NK-92 (cell line): Measurements from ENCODE around the gene DCAF6.

Experiments used
- DNase-seq: peaks from one replicate; lab custom pipeline; 2025; ENCODE audit not compliant: unreplicated experiment; lab: John Stamatoyannopoulos, UW

DCAF6 gene

DNA sequence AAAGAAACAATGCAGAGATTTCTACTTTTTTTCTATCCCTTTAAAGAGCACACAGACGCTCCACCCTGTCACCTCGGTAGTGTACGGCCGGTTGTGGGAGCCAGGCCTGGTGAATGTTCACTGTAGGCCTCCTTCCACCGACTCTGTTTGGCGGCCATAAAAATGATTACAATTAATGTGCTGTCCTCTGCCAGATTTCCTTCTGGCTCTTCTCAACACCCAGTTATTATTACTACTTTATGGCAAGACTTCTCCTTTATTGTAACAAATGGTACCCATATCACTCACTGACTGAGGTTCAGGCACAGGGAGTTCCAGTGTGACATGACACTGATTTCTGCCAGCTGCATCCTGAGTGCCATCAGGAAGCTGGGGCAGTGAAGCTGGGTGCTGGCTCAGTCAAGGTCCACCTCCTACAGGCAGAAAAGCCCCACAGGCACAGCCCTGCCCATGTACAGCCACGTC, 162.9 kb downstream of the DCAF6 start:
- no peak for DNase-seq

DNA sequence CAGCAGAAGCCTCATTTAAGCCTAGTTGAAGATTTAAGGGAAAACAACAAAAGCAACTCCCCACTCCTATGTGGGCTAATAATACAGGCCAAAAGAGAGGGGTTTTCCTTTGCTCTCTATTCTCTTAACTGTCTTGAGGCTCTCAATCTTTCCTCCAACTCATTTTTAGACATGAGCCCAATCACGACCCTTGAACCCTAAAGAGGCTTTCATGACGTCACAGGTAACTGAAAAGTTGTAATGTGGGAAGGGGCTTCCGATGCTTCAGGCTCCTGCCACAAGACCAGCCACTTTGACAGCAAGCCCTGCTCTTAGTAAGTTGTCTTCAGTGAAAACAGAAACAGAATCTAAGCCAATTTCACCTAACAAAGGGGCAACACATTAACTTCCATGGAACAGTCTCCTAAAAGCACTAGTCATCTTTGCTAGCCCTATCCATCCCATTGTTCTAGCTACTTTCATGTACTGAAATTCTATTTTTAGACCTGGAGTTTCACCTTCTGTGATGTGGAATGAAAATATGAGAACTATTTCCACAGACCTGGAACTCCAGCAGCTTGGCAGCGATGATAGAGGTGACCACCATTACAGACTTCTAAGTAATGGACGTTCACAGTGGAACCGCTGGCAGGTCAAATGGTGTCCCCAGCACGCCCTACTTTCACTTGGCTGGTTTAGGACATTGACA, 164.0 kb downstream of the DCAF6 start:
- no peak for DNase-seq

DNA sequence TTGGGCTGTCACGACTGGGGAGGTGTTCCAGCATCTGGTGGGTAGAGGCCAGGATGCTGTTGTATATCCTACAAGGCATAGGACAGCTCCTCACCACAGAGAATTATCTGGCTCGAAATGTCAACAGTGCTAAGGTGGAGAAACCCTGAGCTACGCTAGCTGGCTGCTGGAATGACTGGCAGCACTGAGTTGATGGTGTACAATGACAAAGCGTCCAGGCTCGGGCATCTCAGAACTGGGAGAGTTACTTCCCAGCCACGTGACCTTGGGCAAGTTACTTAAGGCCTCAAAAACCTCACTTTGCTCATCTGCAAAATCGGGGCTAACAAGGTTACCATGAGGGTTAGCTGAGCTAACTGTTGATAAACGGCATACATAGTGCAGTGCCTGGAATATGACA, 164.9 kb downstream of the DCAF6 start:
- DNase-seq = no peak

DNA sequence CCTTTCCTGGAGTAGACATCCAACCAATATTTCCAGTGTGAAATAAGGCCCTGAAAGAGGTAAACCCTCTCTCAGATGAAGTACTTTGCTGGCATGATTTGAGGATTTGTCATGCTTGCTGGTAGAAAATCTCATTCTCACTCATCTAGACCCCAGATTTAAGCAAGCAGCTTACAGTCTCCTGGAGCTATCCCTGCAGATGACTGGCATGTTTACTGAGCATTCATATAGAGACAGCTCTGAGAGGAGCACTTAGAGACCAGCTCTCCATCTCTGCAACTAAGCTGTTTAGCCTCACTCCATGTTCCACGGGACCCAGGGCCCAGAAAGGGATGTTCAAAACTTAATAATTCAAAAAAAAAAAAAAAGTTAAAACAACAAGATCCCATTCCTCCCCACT, 166.0 kb downstream of the DCAF6 start:
- DNase-seq = no peak

DNA sequence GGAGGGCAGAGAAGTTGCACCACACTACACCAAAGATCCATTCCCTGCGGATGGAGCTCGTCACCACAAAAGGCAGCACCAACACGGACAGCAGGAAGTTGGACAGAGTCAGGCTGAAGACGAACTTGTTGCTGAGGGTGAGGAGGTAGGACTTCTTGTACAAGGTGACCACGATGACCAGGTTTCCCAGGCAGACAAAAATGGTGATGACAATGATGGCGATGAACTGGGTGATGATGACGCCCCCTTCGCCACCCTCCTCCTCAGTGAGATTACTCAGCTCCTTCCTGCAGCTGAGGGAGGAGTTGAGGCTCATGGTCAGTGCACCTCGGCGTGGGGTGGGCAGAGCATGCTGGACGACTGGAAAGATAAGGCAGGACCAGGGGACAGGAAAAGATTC, 168.1 kb downstream of the DCAF6 start:
- DNase-seq = no peak

DNA sequence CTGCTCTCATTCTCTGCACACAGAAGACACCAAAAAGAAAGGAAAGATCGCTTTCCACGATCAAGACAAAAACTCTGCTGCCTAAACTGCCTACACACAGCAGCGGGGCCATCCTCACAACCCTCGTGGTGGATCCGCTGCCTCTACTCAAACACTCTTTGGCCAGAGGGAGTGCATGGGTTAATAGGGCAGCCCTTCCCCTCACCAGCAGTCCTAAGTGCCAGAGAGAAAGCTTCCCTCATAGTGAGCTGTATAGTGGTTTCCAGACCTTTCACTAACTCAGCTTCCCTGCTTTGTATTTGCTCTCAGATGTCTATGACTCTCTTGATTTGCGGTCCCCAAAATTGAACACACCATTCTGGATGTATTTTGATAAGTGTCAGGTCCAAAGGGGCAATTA, 169.4 kb downstream of the DCAF6 start:
- no peak for DNase-seq

DNA sequence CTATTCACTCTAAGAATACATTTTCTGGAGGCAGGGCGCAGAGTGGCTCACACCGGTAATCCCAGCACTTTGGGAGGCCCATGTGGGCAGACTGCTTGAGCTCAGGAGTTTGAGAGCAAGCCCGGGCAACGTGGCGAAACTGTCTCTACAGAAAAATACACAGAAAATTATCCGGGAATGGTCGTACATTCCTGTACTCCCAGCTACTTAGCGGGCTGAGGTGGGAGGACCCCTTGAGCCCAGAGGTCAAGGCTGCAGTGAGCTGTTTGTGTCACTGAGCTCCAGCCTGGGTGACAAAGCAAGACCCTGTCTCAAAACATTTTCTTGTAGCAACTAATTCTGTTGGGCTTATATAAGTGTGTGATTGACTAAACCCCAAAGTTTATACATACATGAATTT, 169.8 kb downstream of the DCAF6 start:
- DNase-seq = no peak

DNA sequence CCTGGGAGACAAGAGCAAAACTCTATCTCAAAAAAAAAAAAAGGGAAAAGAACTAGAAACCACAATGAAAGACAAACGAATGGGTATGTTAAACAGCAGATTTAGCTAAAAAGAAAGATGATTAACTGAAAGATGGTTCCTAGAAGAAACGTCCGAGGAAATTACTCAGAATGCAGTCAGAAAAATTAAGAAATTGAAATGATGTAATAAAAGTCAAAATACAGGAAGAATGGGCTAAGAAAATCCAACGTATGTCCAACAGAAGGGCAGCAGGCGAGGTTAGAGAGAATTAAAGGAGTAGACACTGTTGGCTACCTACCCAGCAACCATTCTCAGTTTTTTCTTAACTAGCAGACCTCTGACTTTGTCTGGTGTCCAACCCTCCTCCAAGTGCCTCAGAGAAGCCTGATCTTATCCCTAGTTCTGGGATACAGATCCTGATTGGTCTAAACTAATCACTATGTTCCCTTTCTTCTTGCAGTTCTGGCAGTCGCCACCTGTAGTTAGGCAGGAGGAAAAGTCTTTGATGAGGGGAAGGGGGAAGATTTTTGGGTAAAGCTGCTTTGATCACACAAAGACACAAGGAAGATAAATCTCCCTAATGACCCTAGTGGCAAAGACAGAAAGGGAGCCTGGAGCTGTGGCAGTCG, 174.5 kb downstream of the DCAF6 start:
- DNase-seq = no peak

DNA sequence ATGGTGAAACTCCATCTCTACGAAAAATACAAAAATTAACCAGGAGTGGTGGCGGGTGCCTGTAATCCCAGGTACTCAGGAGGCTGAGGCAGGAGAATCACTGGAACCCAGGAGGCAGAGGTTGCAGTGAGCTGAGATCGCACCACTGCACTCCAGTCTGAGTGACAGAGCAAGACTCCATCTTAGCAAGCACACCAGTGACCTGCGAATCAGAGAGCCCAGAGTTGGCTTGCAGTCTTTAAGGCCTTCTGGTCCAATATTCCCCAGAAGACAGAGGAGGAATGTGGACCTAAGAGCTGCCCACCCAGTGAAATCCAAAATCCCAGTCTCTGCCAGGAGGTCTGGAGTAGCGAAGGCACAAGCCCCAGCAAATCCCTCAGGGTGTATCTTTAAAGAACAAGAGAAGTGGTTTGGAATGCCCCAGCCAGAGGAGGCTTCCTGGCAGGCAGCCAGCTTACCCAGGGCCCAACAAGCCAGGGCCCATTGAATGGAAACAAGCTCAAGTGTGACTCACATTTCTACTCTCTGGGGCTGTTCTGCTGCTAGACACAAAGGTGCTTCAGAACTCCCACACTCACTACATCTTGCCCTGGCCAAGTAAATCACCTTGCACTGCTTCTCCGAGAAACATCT, 176.3 kb downstream of the DCAF6 start:
- DNase-seq = no peak

DNA sequence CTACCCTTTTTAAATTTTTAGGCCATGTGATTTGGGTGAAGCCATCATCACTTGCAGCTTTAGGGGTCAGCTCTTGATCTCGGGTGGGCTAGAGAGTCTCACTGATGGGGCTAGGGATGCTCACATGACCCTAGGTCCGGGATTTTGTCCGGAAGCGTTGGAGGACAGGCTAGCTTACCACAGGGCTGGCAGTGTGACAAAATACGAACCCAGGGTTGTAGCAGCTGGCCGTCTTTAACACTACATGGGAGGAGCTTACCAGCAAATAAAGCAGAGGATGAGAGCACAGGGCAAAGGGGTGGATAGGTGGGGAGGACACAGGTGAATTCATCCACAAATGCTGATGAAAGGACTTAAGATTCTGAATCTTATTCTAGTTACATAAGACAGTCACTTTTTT, 178.4 kb downstream of the DCAF6 start:
- DNase-seq = no peak

DNA sequence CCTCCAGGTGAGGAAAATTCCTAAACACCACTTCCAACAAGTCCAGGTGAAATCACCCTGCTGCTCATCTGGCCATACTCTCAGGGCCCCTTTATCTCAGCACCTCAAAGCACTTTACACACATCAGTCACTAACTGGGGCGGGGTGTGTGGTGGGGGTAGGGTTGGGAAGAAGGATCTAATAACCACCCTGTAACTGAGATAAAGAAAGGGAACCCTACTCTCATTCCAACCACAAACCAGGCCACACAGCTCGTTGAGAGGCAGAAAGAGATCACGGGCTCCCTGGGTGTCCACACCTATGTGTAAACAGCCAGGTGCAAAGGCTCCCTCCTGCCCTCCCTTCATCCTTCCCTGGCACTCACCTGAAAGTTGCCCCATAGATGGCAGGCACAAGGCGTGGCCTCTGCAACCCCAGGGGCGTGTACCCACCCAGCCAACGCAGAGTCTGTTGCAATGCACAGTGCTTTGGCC, 179.9 kb downstream of the DCAF6 start:
- no peak for DNase-seq

DNA sequence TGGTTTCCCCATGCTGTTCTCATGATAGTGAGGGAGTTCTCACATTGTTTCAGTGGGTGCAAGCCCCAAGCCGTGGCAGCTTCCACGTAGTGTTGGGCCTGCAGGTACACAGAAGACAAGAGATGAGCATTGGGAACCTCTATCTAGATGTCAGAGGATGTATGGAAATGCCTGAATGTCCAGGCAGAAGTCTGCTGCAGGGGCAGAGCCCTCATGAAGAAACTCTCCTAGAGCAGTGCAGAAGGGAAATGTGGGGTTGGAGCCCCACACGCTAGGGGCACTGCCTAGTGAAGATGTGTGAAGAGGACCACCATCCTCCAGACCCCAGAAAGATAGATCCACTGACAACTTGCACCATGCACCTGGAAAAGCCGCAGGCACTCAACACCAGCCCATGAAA, 183.3 kb downstream of the DCAF6 start:
- no peak for DNase-seq

DNA sequence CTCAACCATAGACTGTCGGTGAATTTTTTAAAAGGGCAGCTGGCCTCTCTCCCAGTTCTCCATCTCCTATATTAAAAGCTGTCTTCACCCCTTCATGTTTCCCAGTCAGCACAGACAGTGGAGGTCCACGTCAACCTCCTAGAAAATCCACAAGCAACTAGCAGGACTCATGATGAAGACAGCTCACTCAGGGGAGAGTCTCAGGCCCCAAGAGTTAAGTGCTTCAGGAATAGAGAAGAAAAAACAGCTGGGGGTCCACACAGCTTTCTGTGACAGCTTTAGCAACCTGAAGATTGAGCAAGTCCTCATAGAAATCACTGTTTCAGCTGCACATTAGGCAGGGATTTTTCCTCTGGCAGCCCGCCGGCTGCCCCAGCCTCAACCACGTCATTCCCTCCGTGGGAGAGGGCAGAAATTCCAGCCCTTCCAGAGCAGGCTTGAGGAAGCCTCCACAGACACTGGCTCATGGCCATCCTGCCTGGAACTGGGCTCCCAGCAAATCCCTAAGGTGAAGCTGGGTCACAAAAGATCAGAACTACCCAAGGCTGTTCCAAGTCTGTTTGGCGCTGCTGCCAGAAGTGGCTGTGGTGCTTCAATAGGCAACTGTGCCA, 185.0 kb downstream of the DCAF6 start:
- no peak for DNase-seq

DNA sequence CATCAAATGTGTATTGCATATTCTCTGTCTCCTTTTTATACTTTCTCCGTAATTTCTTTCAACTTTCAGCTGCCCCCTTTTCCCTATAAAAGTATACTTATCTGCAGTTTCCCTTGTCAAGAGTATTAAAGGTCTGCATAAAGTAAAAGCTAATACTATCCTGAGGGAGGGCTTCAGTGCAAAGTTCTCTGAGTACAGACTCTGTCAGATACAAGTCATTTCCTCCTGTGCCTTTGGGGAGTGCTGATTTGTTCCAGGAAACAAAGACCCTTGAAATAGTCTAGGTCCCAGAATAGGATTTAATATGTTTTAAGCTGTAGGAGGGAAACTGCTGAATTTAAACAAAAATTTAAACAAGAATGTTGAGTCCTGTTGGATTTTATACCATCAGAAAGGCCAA, 188.6 kb downstream of the DCAF6 start:
- DNase-seq = no peak
